HK-2 (cell line): ENCODE measurements around the gene DBF4B.
A peak's percentile ranks its signal among the peaks of the same experiment; 100 is the strongest.
"Not testable (repeated sequence)": the region's sequence is repeated elsewhere in the genome, so short reads cannot be mapped to it uniquely, and the experiment has no call there.

ENCODE experiments used
- DNase-seq: peaks from one replicate; pipeline ENCODE4 v3.0.0-alpha.2; 2018; ENCODE audit not compliant: unreplicated experiment

DBF4B gene

GRCh38 chr17:44708401-44709263 lies at the start of gene DBF4B:
Gene DBF4B, plus strand, starts transcription at chr17:44708665. Its CDS starts 156 bp downstream, at chr17:44708821.
- peak; percentile 84 for DNase-seq

GRCh38 chr17:44661835-44662234 lies 46.6 kb upstream of the DBF4B start:
- DNase-seq, result no peak

GRCh38 chr17:44663095-44663494 lies 45.4 kb upstream of the DBF4B start:
- DNase-seq, result no peak

GRCh38 chr17:44664867-44665266 lies 43.6 kb upstream of the DBF4B start:
- DNase-seq, result no peak

GRCh38 chr17:44666006-44666405 lies 42.5 kb upstream of the DBF4B start:
- no peak for DNase-seq

GRCh38 chr17:44672479-44673093 lies 35.9 kb upstream of the DBF4B start:
- no peak for DNase-seq

GRCh38 chr17:44673893-44674292 lies 34.6 kb upstream of the DBF4B start:
- DNase-seq, result no peak

GRCh38 chr17:44677136-44677535 lies 31.3 kb upstream of the DBF4B start:
- DNase-seq, result no peak

- not testable (repeated sequence) for DNase-seq
Measured at GRCh38 chr17:44683303-44683702, 25.2 kb upstream of the DBF4B start.

GRCh38 chr17:44687756-44688155 lies 20.7 kb upstream of the DBF4B start:
- no peak for DNase-seq

- no peak for DNase-seq
Measured at GRCh38 chr17:44688200-44688599, 20.3 kb upstream of the DBF4B start.

GRCh38 chr17:44688675-44689476 lies 19.6 kb upstream of the DBF4B start:
- no peak for DNase-seq

GRCh38 chr17:44689477-44690217 lies 18.8 kb upstream of the DBF4B start, which contains the start of gene CCDC43:
Gene CCDC43, minus strand, starts transcription at chr17:44689776. Its CDS starts 23 bp downstream, at chr17:44689753.
- DNase-seq, result peak; percentile 93

GRCh38 chr17:44690746-44691306 lies 17.6 kb upstream of the DBF4B start:
- DNase-seq, result not testable (repeated sequence)

GRCh38 chr17:44693609-44694008 lies 14.9 kb upstream of the DBF4B start:
- DNase-seq, result no peak

GRCh38 chr17:44700288-44700687 lies 8.2 kb upstream of the DBF4B start:
- DNase-seq, result not testable (repeated sequence)

GRCh38 chr17:44707755-44708400 lies 587 bp upstream of the DBF4B start:
- DNase-seq, result no peak

- no peak for DNase-seq
Measured at GRCh38 chr17:44719444-44719843, 11.0 kb downstream of the DBF4B start.

GRCh38 chr17:44722254-44722653 lies 13.8 kb downstream of the DBF4B start:
- DNase-seq, result no peak

- not testable (repeated sequence) for DNase-seq
Measured at GRCh38 chr17:44726121-44726520, 17.7 kb downstream of the DBF4B start.

- no peak for DNase-seq
Measured at GRCh38 chr17:44733753-44734152, 25.3 kb downstream of the DBF4B start.
